ENCODE data around the gene C5.

The C5 gene

DNA sequence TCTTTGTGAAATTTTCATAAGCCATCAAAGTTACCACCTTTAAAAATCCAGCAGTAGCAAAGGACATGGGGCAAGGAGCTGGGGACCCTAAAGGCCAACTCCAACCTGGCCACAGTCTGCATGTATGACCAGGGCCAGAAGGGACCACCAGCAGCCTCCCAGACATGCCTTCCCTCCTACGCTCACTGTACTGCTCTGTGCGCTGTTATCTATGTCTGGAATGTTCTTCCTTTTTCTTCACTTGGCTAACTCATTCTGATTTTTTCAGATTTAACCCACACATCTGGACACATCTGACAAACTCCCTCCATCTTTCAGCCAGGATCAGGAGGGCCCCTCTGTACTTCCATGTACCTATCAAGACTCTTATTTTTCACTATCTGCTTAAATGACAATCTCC, 75.9 kb downstream of the C5 start:
- TF ChIP-seq, protein P1, sequence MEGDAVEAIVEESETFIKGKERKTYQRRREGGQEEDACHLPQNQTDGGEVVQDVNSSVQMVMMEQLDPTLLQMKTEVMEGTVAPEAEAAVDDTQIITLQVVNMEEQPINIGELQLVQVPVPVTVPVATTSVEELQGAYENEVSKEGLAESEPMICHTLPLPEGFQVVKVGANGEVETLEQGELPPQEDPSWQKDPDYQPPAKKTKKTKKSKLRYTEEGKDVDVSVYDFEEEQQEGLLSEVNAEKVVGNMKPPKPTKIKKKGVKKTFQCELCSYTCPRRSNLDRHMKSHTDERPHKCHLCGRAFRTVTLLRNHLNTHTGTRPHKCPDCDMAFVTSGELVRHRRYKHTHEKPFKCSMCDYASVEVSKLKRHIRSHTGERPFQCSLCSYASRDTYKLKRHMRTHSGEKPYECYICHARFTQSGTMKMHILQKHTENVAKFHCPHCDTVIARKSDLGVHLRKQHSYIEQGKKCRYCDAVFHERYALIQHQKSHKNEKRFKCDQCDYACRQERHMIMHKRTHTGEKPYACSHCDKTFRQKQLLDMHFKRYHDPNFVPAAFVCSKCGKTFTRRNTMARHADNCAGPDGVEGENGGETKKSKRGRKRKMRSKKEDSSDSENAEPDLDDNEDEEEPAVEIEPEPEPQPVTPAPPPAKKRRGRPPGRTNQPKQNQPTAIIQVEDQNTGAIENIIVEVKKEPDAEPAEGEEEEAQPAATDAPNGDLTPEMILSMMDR (IDR thresholded peaks at IDR 0.05) = no peak

DNA sequence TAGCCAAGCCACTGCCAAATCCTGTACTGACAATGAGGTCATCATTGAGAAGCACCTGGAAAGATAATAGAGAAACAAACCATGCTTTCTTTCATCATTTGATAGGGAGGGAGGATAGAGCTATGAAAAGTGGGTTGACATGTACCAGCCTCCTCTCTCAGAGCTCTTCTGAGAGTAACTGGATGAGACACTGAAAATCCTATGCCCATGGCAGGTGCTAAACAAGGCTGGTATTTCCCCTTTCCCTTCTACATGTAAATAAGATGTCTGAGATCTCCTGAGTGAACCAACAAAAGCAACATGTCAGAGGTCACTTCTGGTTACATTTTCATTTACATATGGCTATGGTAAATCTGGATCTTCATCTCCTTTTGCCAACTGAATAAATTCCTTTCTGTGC, 78.1 kb downstream of the C5 start:
- TF ChIP-seq, protein P1 (IDR thresholded peaks at IDR 0.05) = no peak

DNA sequence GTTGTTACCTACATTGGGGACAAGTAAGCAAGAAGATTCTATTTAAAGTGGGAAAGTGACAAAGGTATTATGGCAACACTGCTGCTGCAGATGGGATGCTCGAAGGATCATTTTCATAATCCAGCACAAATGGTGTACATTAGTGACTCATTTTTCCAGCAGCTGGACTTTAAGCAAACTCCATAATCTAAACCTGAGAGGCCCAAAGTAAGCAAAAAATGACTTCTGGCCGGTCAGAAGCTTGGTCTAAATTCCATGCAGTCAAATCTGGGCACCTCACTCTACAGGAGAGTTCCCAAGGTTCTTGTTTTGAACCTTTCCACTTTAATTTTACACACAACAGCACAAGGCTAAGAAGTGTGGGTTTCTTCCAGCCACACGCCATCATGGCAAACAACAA, 79.8 kb downstream of the C5 start:
- TF ChIP-seq, protein P1 (IDR thresholded peaks at IDR 0.05) = no peak

DNA sequence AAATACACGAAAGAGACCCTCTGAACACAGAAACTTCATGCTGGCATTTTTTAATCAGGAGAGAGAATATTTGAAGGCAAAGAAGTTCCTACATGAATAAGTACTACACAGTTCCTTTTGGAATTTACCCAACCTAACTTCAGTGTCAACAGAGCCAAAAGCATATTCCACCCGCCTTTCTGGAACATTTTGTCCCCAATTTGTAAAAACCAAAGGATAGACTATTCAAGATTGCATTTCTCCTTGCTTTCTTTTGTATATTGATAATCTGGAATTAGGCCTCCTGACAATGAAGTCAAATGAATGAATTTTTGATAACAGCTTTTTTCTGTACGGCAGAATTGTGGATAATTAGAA, 84.1 kb downstream of the C5 start:
- TF ChIP-seq, protein P1 (IDR thresholded peaks at IDR 0.05) = no peak

DNA sequence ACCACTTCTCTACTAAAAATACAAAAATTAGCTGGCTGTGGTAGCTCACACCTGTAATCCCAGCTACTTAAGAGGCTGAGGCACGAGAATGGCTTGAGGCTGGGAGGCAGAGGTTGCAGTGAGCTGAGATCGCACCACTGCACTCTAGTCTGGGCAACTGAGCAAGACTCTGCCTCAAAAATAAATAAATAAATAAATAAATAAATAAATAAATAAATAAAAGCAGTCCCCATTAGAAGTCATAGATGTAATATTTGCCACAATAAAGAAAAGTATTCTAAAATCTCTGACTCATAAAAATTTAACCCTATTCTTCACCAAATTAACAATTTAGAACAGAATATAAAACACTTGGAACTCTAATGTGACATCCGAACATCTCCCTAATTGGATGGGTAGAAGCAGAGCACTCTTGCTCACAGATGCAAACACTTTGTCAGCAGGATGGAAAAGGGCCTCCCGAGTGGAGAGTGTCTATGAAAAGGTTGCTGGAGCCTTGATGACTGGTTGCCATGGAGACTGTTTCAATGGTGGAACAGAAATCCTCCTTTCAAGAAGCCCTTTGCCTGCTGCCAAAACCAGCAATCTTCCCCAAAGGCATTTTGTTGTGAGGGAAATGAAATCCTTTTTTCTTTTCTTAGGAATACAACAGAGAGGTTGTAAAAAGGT, 84.6 kb downstream of the C5 start:
- TF ChIP-seq, protein P1 (IDR thresholded peaks at IDR 0.05) = no peak

DNA sequence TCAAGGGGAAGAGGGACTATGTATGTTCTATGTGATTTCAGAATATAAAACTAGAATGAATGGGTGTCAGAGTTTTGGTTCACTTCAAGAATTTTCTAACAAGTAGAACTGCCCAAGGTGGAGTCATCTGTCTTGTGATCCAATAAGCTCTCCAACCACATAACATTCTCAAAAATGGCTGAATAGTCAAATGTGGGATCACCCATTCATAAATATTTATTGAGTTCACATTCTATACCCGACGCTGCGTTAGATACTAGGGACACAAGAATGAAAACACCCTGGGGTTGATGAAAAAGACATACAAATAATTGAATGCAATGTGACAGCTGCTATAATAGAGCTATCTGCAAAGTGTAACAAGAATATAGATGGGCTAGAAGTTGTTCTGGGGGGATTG, 88.1 kb downstream of the C5 start:
- TF ChIP-seq, protein P1 (IDR thresholded peaks at IDR 0.05) = no peak

DNA sequence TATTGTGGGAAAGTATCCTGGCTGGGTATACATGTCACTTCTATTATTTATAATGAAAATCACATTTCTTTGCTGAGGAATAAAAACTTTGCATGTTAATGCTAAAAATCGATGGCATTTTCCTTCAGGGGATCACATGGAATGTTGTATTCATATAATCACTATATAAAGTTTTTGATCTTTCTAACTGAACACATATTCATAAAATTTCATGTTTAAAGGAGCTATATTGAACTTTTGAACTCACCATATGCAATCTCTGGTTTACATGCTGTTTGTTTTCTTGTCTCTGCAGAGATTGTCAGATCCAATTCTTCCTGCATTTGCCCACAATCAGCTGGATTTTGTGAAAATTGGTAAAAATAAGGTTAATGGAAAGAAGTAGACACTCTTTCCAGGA, 90.1 kb downstream of the C5 start:
- TF ChIP-seq, protein P1 (IDR thresholded peaks at IDR 0.05) = no peak

DNA sequence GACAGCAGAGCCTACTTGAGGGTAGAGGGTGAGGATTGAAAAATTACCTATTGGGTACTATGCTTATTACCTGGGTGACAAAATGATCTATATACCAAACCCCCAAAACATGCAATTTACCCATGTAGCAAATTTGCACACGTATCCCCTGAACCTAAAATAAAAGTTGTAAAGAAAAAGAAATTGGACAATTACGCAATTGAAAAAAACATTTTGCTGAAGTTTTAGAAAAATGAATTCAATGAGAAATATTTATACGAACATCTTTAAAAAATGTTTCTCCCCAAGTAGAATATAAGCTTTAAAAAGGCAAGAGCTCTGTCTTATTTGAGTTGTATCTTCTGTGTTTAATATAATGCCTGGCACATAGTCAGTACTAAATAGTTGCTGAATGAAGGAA, 93.2 kb downstream of the C5 start:
- TF ChIP-seq, protein P1 (IDR thresholded peaks at IDR 0.05) = no peak
